ENCODE results near the gene NUMB.

- TF ChIP-seq CTCF (IDR thresholded peaks at IDR 0.05; ENCODE audit: low read depth, low read length) (no peak), EZH2phosphoT487 (IDR thresholded peaks at IDR 0.05; ENCODE audit: low read depth) (no peak)
Observed at GRCh38 chr14:73258076-73258475, 200.3 kb downstream of the NUMB start.

Data from OCI-LY3 (cell line).